Measurements from ENCODE around the gene GIPC1.
"Not testable (repeated sequence)": the region's sequence is repeated elsewhere in the genome, so short reads cannot be mapped to it uniquely, and the experiment has no call there.

The GIPC1 gene, protein sequence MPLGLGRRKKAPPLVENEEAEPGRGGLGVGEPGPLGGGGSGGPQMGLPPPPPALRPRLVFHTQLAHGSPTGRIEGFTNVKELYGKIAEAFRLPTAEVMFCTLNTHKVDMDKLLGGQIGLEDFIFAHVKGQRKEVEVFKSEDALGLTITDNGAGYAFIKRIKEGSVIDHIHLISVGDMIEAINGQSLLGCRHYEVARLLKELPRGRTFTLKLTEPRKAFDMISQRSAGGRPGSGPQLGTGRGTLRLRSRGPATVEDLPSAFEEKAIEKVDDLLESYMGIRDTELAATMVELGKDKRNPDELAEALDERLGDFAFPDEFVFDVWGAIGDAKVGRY

DNA sequence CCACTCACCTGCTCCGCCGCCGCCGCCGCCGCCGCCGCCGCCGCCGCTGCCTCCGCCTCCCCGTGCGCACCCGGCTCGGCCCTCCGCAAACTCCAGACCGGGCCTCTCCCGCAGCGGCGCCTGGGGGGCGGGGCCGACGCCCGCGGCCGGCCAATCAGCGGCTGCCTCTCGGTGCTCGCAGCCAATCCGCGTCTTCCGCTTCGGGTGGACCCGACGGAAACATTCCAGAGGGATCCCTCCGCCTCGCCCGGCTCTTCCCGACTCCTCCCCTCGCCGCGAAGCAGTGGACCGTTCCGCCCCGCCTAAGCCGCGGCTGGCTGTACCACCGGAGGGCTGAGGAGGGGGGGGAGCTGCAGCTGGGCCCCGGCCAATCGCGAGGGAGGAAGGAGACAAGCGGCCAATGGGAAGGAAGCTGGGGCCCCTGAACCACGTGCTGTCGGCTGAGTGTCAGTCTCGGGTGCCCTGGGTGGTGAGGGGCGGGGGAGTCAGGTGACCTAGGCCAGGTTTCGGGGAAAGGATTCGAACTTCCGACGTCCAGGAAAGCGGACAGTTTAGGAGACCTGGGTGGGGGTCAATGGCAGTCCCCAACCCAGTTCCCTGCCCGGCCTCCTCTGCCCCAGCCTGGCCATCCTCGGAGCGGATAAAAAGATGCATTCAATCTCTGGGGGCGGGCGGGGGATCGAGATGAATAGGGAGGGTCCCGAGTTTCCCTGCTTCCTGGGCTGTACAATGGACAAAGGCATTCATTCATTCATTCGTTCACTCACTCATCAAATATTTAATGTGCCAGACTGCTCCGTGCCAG lies at the start of gene GIPC1:
GIPC1 (minus strand) TSS at position 99 of the 805 bp plus-strand sequence. CDS start 13,151 bp downstream, outside the sequence.
- DNase-seq = peak; percentile 90 to 99 (median 98)

DNA sequence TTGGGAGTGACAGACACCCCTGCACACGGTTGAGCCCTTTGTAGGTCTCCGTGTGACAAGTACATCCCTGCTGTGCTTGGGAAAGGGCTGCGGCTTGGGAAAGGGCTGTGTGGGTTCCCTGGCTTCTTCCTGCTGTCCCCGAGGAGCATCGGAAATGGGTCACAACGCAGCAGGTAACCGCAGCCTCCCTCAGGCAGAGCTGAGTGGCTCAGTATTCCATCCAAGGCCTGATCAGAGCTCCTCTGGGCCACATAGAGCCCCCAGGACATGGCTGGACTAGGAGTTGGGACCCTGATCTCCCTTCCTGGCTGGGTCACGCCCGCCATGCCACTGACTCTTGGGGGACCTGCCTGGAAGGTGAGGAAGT lies 49.8 kb upstream of the GIPC1 start:
- no peak for DNase-seq

DNA sequence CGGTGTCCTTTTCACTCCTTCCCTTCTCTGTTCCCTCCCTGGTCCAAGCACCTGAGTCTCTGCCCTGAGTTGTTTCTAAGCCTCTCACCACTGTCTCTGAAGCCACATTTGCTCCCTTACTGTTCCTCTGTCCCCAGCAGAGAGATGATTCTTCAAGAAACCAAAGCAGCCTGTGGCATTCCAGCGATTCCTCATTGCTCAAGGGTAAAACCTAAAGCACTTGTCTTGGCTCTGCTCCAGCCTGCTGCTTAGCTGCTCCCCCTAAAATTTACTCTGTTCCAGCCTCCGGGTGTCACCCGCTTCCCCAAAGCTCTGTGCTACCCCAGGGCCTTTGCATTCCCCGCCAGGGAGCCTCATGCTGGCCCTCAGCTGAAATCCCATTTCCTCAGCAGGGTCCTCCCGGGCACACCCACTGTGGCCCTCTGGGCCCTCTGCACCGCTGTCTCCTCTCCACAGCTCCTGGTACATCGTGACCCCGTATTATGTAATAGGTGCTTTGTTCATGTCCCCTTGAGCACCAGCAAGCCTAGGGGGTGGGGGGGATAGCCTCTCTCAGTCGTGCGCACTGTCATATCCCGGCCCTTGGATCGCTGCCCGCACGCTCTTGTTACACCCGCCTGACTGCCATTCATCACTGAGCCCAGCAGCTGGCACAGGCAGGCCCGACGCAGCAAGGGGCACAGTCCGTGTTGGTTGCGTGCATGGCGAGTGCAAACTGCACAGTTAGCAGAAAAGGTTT lies 49.2 kb upstream of the GIPC1 start:
- DNase-seq = peak; percentile 25 to 97 (median 90)

DNA sequence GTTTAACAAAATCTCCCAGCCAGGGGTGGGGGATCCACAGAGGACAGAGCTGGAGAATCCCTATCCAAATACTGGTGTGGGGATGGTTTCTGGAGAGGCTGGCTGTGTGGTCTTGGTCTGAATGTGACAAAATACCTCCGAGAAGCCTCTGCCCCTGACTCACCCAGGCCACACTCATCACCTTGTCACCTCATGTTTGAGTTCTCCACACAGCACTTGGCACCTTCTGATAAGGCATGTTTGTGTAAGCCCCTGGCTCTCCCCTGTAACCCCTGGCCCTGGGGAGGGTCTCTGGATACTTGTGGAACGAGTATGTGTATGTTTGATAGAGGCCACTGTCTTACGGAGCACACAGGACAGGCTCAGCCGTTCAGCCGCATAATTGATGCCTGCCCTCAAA lies 48.1 kb upstream of the GIPC1 start:
- DNase-seq = no peak

DNA sequence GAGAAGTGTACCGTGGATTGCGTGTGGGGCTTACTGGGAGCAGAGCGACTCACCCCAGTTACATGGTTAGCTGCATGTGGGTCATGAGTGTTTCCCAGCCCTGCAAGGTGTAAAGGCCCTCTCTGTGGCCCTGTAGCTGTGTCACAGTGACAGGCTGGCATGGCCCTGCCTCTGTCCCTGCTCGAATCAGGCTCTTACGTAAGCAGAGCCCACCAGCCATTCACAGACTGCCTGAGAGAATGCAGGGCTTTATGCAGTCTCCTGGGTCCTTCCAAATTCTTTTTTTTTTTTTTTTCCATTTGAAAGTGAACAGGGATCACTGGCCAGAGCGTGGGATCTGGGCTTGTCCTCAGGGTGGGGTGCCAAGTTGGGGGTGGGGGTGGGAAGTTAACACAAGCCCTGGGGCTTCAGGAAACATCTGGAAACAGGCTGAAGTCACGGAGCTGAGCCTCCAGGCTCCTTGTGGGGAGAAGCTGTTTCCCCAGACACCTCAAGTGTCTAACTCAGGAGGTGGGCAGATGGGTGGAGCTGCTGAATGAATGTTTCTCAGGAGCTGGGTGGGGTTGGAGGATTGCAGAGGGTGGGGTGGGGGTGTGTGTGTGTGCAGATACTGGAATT lies 46.9 kb upstream of the GIPC1 start:
- peak in 33 of 56 donors; percentile 13 to 83 (median 48) for DNase-seq

DNA sequence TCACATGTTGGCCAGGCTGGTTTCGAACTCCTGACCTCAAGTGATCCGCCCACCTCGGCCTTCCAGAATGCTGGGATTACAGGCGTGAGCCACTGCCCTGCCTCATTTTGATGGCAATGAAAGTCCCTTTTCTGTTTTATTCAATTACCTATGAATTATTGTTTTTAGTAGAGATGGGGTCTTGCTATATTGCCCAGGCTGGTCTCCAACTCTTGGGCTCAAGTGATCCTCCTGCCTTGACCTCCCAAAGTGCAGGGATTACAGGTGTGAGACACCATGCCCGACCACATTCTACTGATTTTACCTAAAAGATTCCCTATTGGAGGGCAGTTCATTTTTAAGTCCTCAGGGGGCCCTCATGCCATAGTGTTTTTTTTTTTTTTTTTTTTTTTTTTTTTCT lies 46.1 kb upstream of the GIPC1 start:
- DNase-seq = not testable (repeated sequence)

DNA sequence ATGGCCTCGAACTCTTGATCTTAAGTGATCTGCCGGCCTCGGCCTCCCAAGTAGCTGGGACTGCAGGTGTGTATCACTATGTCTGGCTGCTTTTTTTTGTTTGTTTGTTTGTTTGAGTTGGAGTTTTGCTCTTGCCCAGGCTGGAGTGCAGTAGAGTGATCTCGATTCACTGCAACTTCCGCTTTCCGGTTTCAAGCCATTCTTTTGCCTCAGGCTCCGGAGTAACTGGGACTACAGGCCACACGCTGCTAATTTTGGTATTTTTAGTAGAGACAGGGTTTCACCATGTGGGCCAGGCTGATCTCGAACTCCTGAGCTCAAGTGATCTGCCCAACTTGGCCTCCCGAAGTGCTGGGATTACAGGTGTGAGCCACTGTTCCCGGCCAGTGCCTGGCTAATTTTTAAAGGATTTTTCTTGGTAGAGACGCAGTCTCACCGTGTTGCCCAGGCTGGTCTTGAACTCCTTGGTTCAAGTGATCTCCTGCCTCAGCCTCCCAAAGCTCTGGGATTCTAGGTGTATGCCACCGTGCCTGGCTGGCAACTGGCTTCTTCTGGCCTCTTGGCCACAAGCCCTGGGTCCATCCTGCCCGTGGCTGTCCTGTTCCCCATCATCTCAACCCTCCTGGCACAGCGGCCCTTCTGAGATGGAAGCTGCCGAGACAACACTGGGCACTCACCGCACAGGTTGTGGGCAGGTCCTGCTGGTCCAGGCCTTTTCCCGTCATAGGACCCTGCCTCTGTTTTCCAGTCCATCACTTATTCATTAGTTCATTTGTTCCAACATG lies 45.0 kb upstream of the GIPC1 start:
- no peak for DNase-seq

DNA sequence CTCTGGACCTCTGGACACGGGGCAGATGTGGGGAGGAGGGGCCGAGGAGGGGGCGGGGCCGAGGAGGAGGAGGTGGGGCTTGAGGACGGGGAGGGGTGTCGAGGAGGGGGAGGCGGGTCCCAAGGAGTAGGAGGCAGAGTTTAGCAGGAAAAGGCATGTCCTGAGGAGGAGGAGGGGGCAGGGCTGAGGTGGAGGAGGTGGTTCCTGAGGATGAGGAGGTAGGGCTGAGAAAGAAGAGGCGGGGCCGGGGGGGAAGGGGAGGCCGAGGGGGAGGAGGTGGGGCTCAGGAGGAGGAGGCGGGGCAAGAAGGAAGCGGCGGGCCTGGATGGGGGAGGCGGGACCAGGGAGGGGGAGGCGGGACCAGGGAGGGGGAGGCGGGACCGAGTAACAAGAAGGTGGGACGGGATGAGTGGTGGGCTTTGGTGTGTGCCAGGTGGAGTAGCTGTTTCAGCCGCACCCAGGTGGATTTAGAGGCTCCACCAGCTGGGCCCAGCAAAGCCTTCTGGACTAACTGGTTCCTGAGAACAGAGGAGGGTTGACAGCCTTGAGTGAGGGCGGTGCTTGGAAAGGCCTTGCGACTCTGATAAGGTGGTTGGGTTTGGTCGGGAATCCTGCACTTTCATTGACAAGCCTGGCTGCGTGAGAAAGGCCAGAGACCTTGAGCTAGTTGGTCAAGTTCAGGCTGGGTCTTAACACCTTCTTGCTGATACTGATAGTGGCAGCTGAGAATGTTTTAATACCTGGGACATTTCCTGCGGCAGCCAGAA lies 41.2 kb upstream of the GIPC1 start:
- DNase-seq = peak in 10 of 56 donors; percentile 6 to 57 (median 35)

DNA sequence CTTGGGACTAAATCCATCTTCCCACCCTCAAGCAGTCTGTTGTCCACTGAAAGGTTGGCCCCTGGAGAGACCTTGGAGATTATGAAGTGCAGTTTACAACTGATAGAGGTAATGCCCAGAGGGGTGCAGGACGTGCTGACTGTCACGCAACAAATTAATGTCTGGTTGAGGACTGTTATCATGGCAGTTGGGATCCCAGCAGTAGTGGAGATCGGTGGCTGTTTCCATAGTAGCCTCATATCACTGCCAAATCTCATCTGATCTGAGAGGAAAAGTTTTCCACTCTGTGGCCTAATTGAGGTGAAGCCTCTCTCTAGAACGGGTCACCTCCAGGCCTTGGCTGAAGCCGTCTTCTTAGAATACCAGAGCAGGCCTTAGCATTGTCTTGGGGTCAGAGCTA lies 37.5 kb upstream of the GIPC1 start:
- DNase-seq = no peak

DNA sequence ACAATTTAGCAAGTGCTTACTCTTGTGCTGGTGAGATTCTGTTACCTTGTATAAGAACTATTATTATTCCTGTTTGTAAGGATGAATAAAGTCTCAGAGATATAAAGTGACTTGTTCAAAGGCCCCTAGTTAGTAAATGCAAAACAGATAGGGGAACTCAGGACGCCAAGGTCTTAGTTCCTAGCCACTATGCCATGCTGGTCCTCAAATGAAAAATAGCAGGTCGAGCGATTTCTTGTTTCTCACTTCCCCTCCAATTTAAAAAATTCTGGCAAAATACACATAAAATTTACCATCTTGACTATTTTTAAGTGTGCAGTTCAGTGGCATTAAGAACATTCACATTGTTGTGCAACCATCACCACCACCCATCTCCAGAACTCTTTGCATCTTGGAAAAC lies 34.6 kb upstream of the GIPC1 start:
- DNase-seq = no peak

DNA sequence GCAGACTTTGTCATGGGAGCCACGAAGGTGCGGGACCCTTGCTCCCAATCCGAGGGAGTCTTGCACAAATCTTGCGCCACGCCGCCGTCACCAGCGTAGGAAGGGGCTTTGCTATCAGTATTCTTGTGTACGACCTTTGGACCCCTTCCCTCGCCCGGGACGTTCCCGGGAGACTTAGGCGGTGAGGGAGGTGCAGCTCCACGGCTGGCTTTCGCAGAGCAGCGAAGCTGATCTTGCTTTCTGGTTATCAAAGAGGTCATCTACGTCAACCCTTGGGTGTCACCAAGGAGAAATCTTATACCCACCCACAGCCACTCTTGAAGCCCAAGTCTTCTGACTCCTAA lies 34.0 kb upstream of the GIPC1 start:
- peak in 5 of 56 donors; percentile 54 to 72 (median 61) for DNase-seq

DNA sequence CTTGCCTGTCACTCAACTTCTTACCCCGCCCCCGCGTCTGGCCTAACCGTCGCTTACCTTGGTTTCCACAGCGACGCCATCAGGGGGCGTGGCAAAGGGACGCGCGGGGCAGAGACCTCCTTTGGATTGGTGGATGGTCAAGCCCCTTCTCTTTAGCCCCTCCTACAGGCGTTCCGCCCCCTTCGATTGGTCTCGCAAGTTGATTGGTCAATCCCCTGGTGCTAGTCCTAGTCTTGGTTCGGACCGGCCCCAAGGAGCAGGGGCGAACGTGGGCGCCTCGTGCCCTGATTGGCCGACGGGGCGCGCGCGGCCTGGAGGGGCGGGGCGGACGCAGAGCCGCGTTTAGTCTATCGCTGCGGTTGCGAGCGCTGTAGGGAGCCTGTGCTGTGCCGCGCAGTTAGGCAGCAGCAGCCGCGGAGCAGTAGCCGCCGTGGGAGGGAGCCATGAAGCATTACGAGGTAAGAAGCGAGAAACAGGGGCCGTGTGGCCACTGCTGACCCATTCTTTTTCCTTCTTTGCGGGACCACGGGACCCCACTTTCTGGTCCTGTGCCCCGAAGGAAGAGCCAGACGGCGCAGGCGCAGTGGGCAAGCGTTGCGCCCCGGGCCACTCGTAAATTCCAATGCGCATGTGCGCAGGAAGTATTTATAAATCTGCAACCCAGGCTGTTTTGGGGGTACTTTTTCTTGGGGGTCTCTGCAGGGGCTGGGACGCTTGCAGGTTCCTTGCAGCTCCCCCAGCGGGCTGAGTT lies 33.5 kb upstream of the GIPC1 start, which contains the start of gene TECR:
TECR (plus strand) TSS at position 341 of the 751 bp plus-strand sequence; CDS start at position 444, 103 bp downstream.
- DNase-seq = peak; percentile 97 to 100 (median 100)

DNA sequence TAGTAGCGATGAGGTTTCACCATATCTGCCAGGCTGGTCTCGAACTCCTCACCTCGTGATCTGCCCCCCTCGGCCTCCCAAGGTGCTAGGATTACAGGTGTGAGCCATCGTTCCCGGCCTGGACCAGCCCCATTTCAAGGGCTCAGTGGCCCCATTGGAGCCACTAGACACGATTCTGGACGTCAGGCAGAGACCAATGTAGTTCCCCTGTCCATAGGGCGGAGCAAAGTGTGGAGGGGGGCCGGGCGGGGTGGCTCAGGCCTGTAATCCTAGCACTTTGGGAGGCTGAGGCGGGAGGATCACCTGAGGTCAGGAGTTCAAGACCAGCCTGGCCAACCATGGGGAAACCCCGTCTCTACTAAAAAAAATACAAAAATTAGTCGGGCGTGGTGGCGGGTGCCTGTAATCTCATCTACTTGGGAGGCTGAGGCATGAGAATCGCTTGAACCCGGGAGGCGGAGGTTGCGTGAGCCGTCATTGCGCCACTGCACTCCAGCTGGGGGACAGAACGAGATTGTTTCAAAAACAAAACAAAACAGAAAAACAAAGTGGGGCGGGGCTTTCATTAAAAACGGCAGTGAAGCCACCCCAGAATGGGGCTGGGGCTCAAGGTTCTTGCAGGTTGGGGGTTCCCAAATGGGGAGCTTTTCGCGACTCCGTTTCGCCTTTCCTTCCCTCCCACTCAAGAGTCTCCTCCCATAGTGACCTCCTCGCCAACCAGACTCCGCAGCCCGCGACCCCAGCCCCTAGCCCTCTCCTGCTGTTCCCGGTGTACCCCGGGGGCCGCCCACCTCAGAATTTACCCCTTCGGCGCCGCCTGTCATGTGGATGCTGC lies 32.7 kb upstream of the GIPC1 start:
- no peak for DNase-seq

DNA sequence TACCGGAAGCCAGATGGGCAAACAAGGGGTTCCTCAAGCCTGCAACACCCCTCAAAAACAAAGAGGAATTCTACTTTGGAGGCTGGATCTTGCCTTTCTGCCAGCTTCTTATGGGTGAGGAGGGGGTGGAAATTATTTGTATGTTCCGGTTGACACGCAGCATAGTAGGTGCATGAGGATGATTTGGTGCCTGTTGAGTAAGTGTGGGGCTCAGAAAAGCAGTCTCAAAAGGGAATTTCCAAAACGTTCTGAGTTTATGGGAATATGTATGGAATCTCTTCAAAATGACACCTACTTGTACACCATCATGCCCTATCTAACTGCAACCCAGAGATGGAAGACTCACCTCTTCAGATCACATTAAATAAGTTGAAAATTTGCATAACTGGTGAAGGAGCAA lies 30.5 kb upstream of the GIPC1 start:
- DNase-seq = no peak

DNA sequence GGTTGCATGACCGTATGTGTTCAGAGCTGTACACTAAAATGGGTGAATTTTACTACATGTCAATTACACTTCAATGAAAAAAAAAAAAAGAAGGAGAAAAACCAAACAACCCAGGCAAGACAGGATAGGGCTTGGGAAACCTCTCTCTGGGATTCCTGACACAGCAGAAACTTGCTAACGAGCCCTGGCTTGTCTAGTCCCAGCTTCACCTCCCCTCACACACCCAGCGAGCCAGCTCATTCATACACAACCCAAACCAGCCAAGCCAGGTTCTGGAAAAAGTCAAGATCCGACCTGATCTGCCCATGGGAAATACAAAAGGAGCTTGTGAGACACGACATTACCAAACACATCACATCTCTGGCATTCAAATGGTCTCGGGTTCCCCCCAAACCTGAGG lies 29.8 kb upstream of the GIPC1 start:
- no peak for DNase-seq

DNA sequence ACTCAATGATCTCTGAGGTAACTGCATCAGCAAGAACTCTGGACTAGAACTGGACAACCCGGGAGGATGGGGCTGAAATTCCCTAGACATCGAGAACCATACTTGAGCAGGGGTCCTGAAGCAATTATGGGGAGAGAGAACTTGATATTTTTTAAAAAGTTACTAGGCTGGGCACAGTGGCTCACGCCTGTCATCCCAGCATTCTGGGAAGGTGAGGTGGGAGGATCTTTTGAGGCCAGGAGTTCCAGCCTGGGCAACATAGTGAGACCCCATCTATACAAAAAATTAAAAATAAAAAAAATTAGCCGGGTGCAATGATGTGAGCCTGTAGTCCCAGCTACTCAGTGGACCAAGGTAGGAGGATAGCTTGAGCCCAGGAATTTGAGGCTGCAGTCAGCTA lies 24.6 kb upstream of the GIPC1 start:
- no peak for DNase-seq

DNA sequence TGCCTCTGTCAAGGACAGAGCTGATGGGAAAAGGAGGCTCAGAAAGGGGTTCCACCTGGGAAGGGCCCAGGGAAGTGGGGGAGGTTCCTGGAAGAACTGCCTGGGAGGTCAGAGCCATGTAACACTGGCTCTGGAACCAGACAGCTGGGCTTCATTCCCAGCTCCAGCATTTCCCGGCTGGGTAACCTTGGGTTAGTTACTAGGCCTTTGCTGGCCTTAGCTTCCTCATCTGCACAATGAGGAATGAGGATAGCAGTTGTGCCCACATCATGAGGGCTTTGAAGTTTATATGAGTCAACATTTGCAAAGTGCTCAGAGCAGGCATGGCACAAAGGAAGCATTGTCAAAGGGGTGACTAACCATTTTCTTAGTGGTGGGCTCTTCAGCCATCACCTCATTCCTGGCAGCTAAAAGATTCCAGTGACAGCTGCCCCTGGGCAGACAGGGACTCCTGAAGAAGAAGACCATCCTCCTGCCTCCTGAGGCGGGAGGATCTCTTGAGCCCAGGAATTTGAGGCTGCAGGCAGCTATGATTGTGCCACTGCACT lies 24.0 kb upstream of the GIPC1 start:
- peak in 5 of 56 donors; percentile 24 to 70 (median 26) for DNase-seq
